ENCODE data around the gene FAM240A.

GRCh38 chr3:46628901-46629369, 16.6 kb downstream of the FAM240A start:
- TF ChIP-seq CTCF (conservative IDR thresholded peaks at IDR 0.05; ENCODE audit: low read depth in 2 of 2) (no peak), EZH2 (IDR thresholded peaks at IDR 0.05; ENCODE audit: low read depth, unreplicated experiment) (no peak), EZH2phosphoT487 (IDR thresholded peaks at IDR 0.05; ENCODE audit: unreplicated experiment) (no peak), POLR2AphosphoS5 (IDR thresholded peaks at IDR 0.05; ENCODE audit: low read depth) (no peak), JUNB (IDR thresholded peaks at IDR 0.05; ENCODE audit: unreplicated experiment) (no peak), CREB1 (CRISPR knock-in tag; IDR thresholded peaks at IDR 0.05; ENCODE audit: low read depth) (no peak), STAT1 (IDR thresholded peaks at IDR 0.05; ENCODE audit: unreplicated experiment) (no peak), NANOG (IDR thresholded peaks at IDR 0.05; ENCODE audit: borderline replicate concordance) (no peak)
- TF ChIP-seq, protein P1, sequence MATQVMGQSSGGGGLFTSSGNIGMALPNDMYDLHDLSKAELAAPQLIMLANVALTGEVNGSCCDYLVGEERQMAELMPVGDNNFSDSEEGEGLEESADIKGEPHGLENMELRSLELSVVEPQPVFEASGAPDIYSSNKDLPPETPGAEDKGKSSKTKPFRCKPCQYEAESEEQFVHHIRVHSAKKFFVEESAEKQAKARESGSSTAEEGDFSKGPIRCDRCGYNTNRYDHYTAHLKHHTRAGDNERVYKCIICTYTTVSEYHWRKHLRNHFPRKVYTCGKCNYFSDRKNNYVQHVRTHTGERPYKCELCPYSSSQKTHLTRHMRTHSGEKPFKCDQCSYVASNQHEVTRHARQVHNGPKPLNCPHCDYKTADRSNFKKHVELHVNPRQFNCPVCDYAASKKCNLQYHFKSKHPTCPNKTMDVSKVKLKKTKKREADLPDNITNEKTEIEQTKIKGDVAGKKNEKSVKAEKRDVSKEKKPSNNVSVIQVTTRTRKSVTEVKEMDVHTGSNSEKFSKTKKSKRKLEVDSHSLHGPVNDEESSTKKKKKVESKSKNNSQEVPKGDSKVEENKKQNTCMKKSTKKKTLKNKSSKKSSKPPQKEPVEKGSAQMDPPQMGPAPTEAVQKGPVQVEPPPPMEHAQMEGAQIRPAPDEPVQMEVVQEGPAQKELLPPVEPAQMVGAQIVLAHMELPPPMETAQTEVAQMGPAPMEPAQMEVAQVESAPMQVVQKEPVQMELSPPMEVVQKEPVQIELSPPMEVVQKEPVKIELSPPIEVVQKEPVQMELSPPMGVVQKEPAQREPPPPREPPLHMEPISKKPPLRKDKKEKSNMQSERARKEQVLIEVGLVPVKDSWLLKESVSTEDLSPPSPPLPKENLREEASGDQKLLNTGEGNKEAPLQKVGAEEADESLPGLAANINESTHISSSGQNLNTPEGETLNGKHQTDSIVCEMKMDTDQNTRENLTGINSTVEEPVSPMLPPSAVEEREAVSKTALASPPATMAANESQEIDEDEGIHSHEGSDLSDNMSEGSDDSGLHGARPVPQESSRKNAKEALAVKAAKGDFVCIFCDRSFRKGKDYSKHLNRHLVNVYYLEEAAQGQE (IDR thresholded peaks at IDR 0.05; ENCODE audit: unreplicated experiment), result no peak

Measured in GM23338 (cell line).